Effector CD8-positive, alpha-beta T cell (primary cell): ENCODE data around the gene OR8D4.
"Not testable (repeated sequence)": the region's sequence is repeated elsewhere in the genome, so short reads cannot be mapped to it uniquely, and the experiment has no call there.

Experiments used
- DNase-seq: peaks from one replicate; lab custom pipeline; 2025; lab: John Stamatoyannopoulos, UW
- total RNA-seq, 4 experiments: gene quantifications; one replicate each; lab custom pipeline; 2026; lab: John Stamatoyannopoulos, UW

Gene OR8D4
- total RNA-seq = 0 reads per million in 4 experiments

GRCh38 chr11:123901867-123902266, at the start of gene OR8D4:
OR8D4 (plus strand) TSS chr11:123902167; CDS start chr11:123906432, 4,265 bp downstream.
- no peak for DNase-seq

- DNase-seq = no peak
Measured at GRCh38 chr11:123852321-123852720, 49.6 kb upstream of the OR8D4 start.

GRCh38 chr11:123853038-123853437, 48.9 kb upstream of the OR8D4 start:
- DNase-seq = no peak

- DNase-seq = no peak
Measured at GRCh38 chr11:123856444-123856843, 45.5 kb upstream of the OR8D4 start.

- DNase-seq = no peak
Measured at GRCh38 chr11:123859731-123860130, 42.2 kb upstream of the OR8D4 start.

GRCh38 chr11:123865293-123865692, 36.7 kb upstream of the OR8D4 start:
- DNase-seq = not testable (repeated sequence)

- not testable (repeated sequence) for DNase-seq
Measured at GRCh38 chr11:123867795-123868194, 34.2 kb upstream of the OR8D4 start.

- DNase-seq = no peak
Measured at GRCh38 chr11:123880912-123881311, 21.1 kb upstream of the OR8D4 start.

GRCh38 chr11:123885570-123885969, 16.4 kb upstream of the OR8D4 start, which contains the start of gene TMEM225:
TMEM225 (minus strand) TSS chr11:123885670; CDS start chr11:123885425, 245 bp downstream.
- DNase-seq = no peak

GRCh38 chr11:123892031-123892430, 9.9 kb upstream of the OR8D4 start:
- no peak for DNase-seq

- no peak for DNase-seq
Measured at GRCh38 chr11:123899792-123900191, 2.2 kb upstream of the OR8D4 start.

- no peak for DNase-seq
Measured at GRCh38 chr11:123903932-123904331, 2.0 kb downstream of the OR8D4 start.

- no peak for DNase-seq
Measured at GRCh38 chr11:123904932-123905331, 3.0 kb downstream of the OR8D4 start.

GRCh38 chr11:123905826-123906225, 3.9 kb downstream of the OR8D4 start:
- no peak for DNase-seq

GRCh38 chr11:123920943-123921342, 19.0 kb downstream of the OR8D4 start:
- no peak for DNase-seq

- no peak for DNase-seq
Measured at GRCh38 chr11:123924027-123924426, 22.1 kb downstream of the OR8D4 start.

GRCh38 chr11:123939317-123939716, 37.4 kb downstream of the OR8D4 start, which contains the start of gene OR4D5:
OR4D5 (plus strand) TSS chr11:123939617; CDS start chr11:123939617, 0 bp downstream.
- DNase-seq = no peak

- DNase-seq = no peak
Measured at GRCh38 chr11:123942413-123942812, 40.4 kb downstream of the OR8D4 start.

- DNase-seq = no peak
Measured at GRCh38 chr11:123943738-123944137, 41.8 kb downstream of the OR8D4 start, which contains the start of gene OR6T1. OR6T1 (minus strand) TSS chr11:123943838; CDS start chr11:123943838, 0 bp downstream.

GRCh38 chr11:123945132-123945531, 43.2 kb downstream of the OR8D4 start:
- DNase-seq = no peak

- no peak for DNase-seq
Measured at GRCh38 chr11:123956752-123957151, 54.8 kb downstream of the OR8D4 start.
